Stimulated activated CD4-positive, alpha-beta T cell treated with anti-CD3 and anti-CD28 coated beads, Interleukin-1b, Interleukin-23, amount 100 ng/mL, for 24 hours (primary cell): Measurements from ENCODE around the gene MIPOL1.
"Not testable (repeated sequence)": the region's sequence is repeated elsewhere in the genome, so short reads cannot be mapped to it uniquely, and the experiment has no call there.

Experiments used
- DNase-seq, 4 experiments: peaks; one replicate each; pipeline ENCODE4 v3.0.0-alpha.2; 2020; ENCODE audit warnings: low read depth in 4 of 4, low spot score in 1 of 4

MIPOL1 gene

GRCh38 chr14:37230551-37231194 is 32.9 kb downstream of the MIPOL1 start:
- no peak for DNase-seq

GRCh38 chr14:37232907-37233481 is 35.3 kb downstream of the MIPOL1 start:
- no peak for DNase-seq

- no peak for DNase-seq
Measured at GRCh38 chr14:37234222-37234621, 36.5 kb downstream of the MIPOL1 start.

GRCh38 chr14:37236044-37236443 is 38.3 kb downstream of the MIPOL1 start:
- DNase-seq = not testable (repeated sequence)

GRCh38 chr14:37237094-37237493 is 39.4 kb downstream of the MIPOL1 start:
- no peak for DNase-seq

- no peak for DNase-seq
Measured at GRCh38 chr14:37237735-37238200, 40.0 kb downstream of the MIPOL1 start.

GRCh38 chr14:37241198-37241597 is 43.5 kb downstream of the MIPOL1 start:
- DNase-seq = no peak

- DNase-seq = no peak
Measured at GRCh38 chr14:37246427-37246829, 48.7 kb downstream of the MIPOL1 start.

GRCh38 chr14:37247791-37248461 is 50.2 kb downstream of the MIPOL1 start:
- DNase-seq = no peak

- DNase-seq = no peak
Measured at GRCh38 chr14:37251775-37252174, 54.0 kb downstream of the MIPOL1 start.

GRCh38 chr14:37252434-37252833 is 54.7 kb downstream of the MIPOL1 start:
- no peak for DNase-seq

- no peak for DNase-seq
Measured at GRCh38 chr14:37253905-37254304, 56.2 kb downstream of the MIPOL1 start.

GRCh38 chr14:37254411-37254947 is 56.7 kb downstream of the MIPOL1 start:
- no peak for DNase-seq

- DNase-seq = no peak
Measured at GRCh38 chr14:37257501-37258070, 59.8 kb downstream of the MIPOL1 start.

- no peak for DNase-seq
Measured at GRCh38 chr14:37262649-37263048, 64.9 kb downstream of the MIPOL1 start.

GRCh38 chr14:37263656-37264236 is 66.0 kb downstream of the MIPOL1 start:
- DNase-seq = no peak

- DNase-seq = no peak
Measured at GRCh38 chr14:37268788-37269187, 71.1 kb downstream of the MIPOL1 start.

- no peak for DNase-seq
Measured at GRCh38 chr14:37270629-37271028, 72.9 kb downstream of the MIPOL1 start.

- DNase-seq = no peak
Measured at GRCh38 chr14:37272569-37272968, 74.8 kb downstream of the MIPOL1 start.

- no peak for DNase-seq
Measured at GRCh38 chr14:37274652-37275051, 76.9 kb downstream of the MIPOL1 start.

- DNase-seq = no peak
Measured at GRCh38 chr14:37275963-37276362, 78.2 kb downstream of the MIPOL1 start.
